PFSK-1 (cell line): ENCODE results near the gene TNIP2.

Experiments
- FOXP2 ChIP-seq: optimal IDR thresholded peaks from 2 replicates; pipeline ENCODE3; 2011; ENCODE audit warnings: borderline replicate concordance, control low read depth, inconsistent platforms; ENCODE audit not compliant: insufficient read depth; ENCODE audit errors: extremely low read length, extremely low read depth
- POLR2AphosphoS5 ChIP-seq: IDR thresholded peaks from 2 replicates; pipeline ENCODE4 v1.6.1; 2012; ENCODE audit warnings: low read depth, mild to moderate bottlenecking, control low read depth, low read length, moderate library complexity
- REST ChIP-seq, 2 experiments: IDR thresholded peaks; 2 replicates each; pipeline versions ENCODE4 v1.6.1 to v1.8.0; 2011 to 2012; ENCODE audit warnings: low read depth in 2 of 2, low read length in 2 of 2, control low read depth in 1 of 2, inconsistent platforms in 1 of 2, mild to moderate bottlenecking in 1 of 2, moderate library complexity in 1 of 2; ENCODE audit not compliant: insufficient read depth in 1 of 2
- SIN3A ChIP-seq: IDR thresholded peaks from 2 replicates; pipeline ENCODE4 v1.6.1; 2012; ENCODE audit warnings: mild to moderate bottlenecking, low read length, moderate library complexity, borderline replicate concordance; ENCODE audit not compliant: insufficient read depth
- TAF1 ChIP-seq: IDR thresholded peaks from 2 replicates; pipeline ENCODE4 v1.6.1; 2012; ENCODE audit warnings: low read length, control low read depth, borderline replicate concordance; ENCODE audit not compliant: insufficient read depth

TNIP2 gene

GRCh38 chr4:2753436-2753835, 2.7 kb downstream of the TNIP2 start:
- TF ChIP-seq REST (IDR thresholded peaks at IDR 0.05; ENCODE audit: insufficient read depth in 1 of 2, low read depth in 2 of 2, low read length in 2 of 2) (no peak), FOXP2 (no peak), POLR2AphosphoS5 (no peak), TAF1 (no peak), SIN3A (no peak)

- TF ChIP-seq SIN3A: no peak
- no peak for TF ChIP-seq POLR2AphosphoS5
- TF ChIP-seq FOXP2: no peak
- TF ChIP-seq REST (IDR thresholded peaks at IDR 0.05; ENCODE audit: insufficient read depth in 1 of 2, low read depth in 2 of 2, low read length in 2 of 2): no peak
- no peak for TF ChIP-seq TAF1
Measured at GRCh38 chr4:2750719-2751605, 5.2 kb downstream of the TNIP2 start.

GRCh38 chr4:2746891-2747695, 9.0 kb downstream of the TNIP2 start:
- TF ChIP-seq SIN3A (no peak), REST (IDR thresholded peaks at IDR 0.05; ENCODE audit: insufficient read depth in 1 of 2, low read depth in 2 of 2, low read length in 2 of 2) (no peak), TAF1 (no peak), FOXP2 (no peak), POLR2AphosphoS5 (no peak)

GRCh38 chr4:2745981-2746806, 9.9 kb downstream of the TNIP2 start:
- TF ChIP-seq TAF1 (no peak), FOXP2 (no peak), SIN3A (no peak), REST (IDR thresholded peaks at IDR 0.05; ENCODE audit: insufficient read depth in 1 of 2, low read depth in 2 of 2, low read length in 2 of 2) (no peak), POLR2AphosphoS5 (no peak)
